Measurements from ENCODE around the gene ZNF273.
A peak's percentile ranks its signal among the peaks of the same experiment; 100 is the strongest.
"Not testable (repeated sequence)": the region's sequence is repeated elsewhere in the genome, so short reads cannot be mapped to it uniquely, and the experiment has no call there.

Gene ZNF273

GRCh38 chr7:64902806-64903721, at the start of gene ZNF273:
TSS of gene ZNF273 (plus strand) at chr7:64903273. CDS start at chr7:64903318, 45 bp downstream.
- DNase-seq (ENCODE audit: low read depth in 2 of 2) = peak; percentile 61 to 67

GRCh38 chr7:64853679-64854078, 49.4 kb upstream of the ZNF273 start:
- no peak for DNase-seq (ENCODE audit: low read depth in 2 of 2)

- no peak for DNase-seq (ENCODE audit: low read depth in 2 of 2)
Measured at GRCh38 chr7:64854969-64855368, 48.1 kb upstream of the ZNF273 start.

GRCh38 chr7:64863021-64863420, 40.1 kb upstream of the ZNF273 start:
- no peak for DNase-seq (ENCODE audit: low read depth in 2 of 2)

- not testable (repeated sequence) for DNase-seq (ENCODE audit: low read depth in 2 of 2)
Measured at GRCh38 chr7:64863530-64863929, 39.5 kb upstream of the ZNF273 start.

GRCh38 chr7:64863969-64864368, 39.1 kb upstream of the ZNF273 start:
- DNase-seq (ENCODE audit: low read depth in 2 of 2) = no peak

- DNase-seq (ENCODE audit: low read depth in 2 of 2) = no peak
Measured at GRCh38 chr7:64867863-64868440, 35.1 kb upstream of the ZNF273 start.

GRCh38 chr7:64868499-64868898, 34.6 kb upstream of the ZNF273 start:
- DNase-seq (ENCODE audit: low read depth in 2 of 2) = no peak

GRCh38 chr7:64869121-64869725, 33.9 kb upstream of the ZNF273 start:
- DNase-seq (ENCODE audit: low read depth in 2 of 2) = no peak

- DNase-seq (ENCODE audit: low read depth in 2 of 2) = no peak
Measured at GRCh38 chr7:64869912-64870562, 33.0 kb upstream of the ZNF273 start.

GRCh38 chr7:64870656-64871055, 32.4 kb upstream of the ZNF273 start:
- DNase-seq (ENCODE audit: low read depth in 2 of 2) = no peak

- no peak for DNase-seq (ENCODE audit: low read depth in 2 of 2)
Measured at GRCh38 chr7:64871761-64872160, 31.3 kb upstream of the ZNF273 start.

GRCh38 chr7:64872351-64873154, 30.5 kb upstream of the ZNF273 start:
- DNase-seq (ENCODE audit: low read depth in 2 of 2) = no peak

- no peak for DNase-seq (ENCODE audit: low read depth in 2 of 2)
Measured at GRCh38 chr7:64873155-64873500, 29.9 kb upstream of the ZNF273 start.

- DNase-seq (ENCODE audit: low read depth in 2 of 2) = no peak
Measured at GRCh38 chr7:64873517-64873916, 29.6 kb upstream of the ZNF273 start.

GRCh38 chr7:64874114-64874513, 29.0 kb upstream of the ZNF273 start:
- no peak for DNase-seq (ENCODE audit: low read depth in 2 of 2)

- DNase-seq (ENCODE audit: low read depth in 2 of 2) = no peak
Measured at GRCh38 chr7:64874562-64875250, 28.4 kb upstream of the ZNF273 start.

- no peak for DNase-seq (ENCODE audit: low read depth in 2 of 2)
Measured at GRCh38 chr7:64875258-64875657, 27.8 kb upstream of the ZNF273 start.

- DNase-seq (ENCODE audit: low read depth in 2 of 2) = no peak
Measured at GRCh38 chr7:64875658-64876406, 27.2 kb upstream of the ZNF273 start.
